OCI-LY1 (cell line): ENCODE data around the gene PRKAR2B.

Experiments
- CTCF ChIP-seq: fragments of 200-600 bp; sonication (generic), shearing (Covaris generic); IDR thresholded peaks from 2 replicates; pipeline ENCODE4 v1.5.1; 2017; ENCODE audit warnings: mild to moderate bottlenecking, antibody characterized with exemption, low read length, moderate library complexity, mixed read lengths
- EZH2 ChIP-seq: fragments of 200-600 bp; sonication (generic), shearing (Covaris generic); IDR thresholded peaks from 2 replicates; pipeline ENCODE4 v1.8.0; 2017; ENCODE audit warnings: borderline replicate concordance, mixed run types, mild to moderate bottlenecking, antibody characterized with exemption, low read length, moderate library complexity, mixed read lengths

- TF ChIP-seq CTCF, result no peak
- no peak for TF ChIP-seq EZH2
These were observed 31.5 kb downstream of the PRKAR2B start for GRCh38 chr7:107075863-107076574.
